NCI-H2171 treated with DMSO at 0.1 percent for 48 hours (cell line): ENCODE data around the gene CAD.

Experiments used
- DNase-seq: peaks from one replicate; lab custom pipeline; 2025; lab: John Stamatoyannopoulos, UW

Gene CAD

GRCh38 chr2:27225526-27225925 is 8.4 kb downstream of the CAD start:
- DNase-seq = no peak

- DNase-seq = no peak
Observed at GRCh38 chr2:27227501-27227900, 10.3 kb downstream of the CAD start.

- DNase-seq = no peak
Observed at GRCh38 chr2:27231921-27232320, 14.8 kb downstream of the CAD start.

- DNase-seq = no peak
Observed at GRCh38 chr2:27233341-27233740, 16.2 kb downstream of the CAD start.

GRCh38 chr2:27236136-27236535 is 19.0 kb downstream of the CAD start:
- DNase-seq = no peak

- DNase-seq = no peak
Observed at GRCh38 chr2:27236626-27237025, 19.5 kb downstream of the CAD start.

GRCh38 chr2:27237341-27237945 is 20.3 kb downstream of the CAD start:
- DNase-seq = no peak

- DNase-seq = no peak
Observed at GRCh38 chr2:27238976-27239375, 21.8 kb downstream of the CAD start.

GRCh38 chr2:27240406-27240805 is 23.2 kb downstream of the CAD start:
- DNase-seq = no peak

GRCh38 chr2:27241761-27242613 is 24.8 kb downstream of the CAD start:
- no peak for DNase-seq

- no peak for DNase-seq
Observed at GRCh38 chr2:27242614-27242951, 25.4 kb downstream of the CAD start.

- DNase-seq = no peak
Observed at GRCh38 chr2:27243391-27244130, 26.4 kb downstream of the CAD start.

GRCh38 chr2:27245116-27245515 is 27.9 kb downstream of the CAD start:
- no peak for DNase-seq

GRCh38 chr2:27245626-27246025 is 28.5 kb downstream of the CAD start:
- no peak for DNase-seq

- no peak for DNase-seq
Observed at GRCh38 chr2:27247893-27248292, 30.7 kb downstream of the CAD start.

- DNase-seq = no peak
Observed at GRCh38 chr2:27249159-27249890, 32.2 kb downstream of the CAD start.

GRCh38 chr2:27249891-27250651 is 32.9 kb downstream of the CAD start:
- DNase-seq = no peak

GRCh38 chr2:27250652-27251379 is 33.6 kb downstream of the CAD start:
- no peak for DNase-seq

- no peak for DNase-seq
Observed at GRCh38 chr2:27251766-27252165, 34.6 kb downstream of the CAD start.

- no peak for DNase-seq
Observed at GRCh38 chr2:27255187-27255586, 38.0 kb downstream of the CAD start.

- no peak for DNase-seq
Observed at GRCh38 chr2:27255660-27256059, 38.5 kb downstream of the CAD start.
